Activated T-helper 1 cell treated with anti-CD3 and anti-CD28 coated beads, Interleukin-2, amount 50 U/mL, for 16 hours (primary cell): ENCODE measurements around the gene DNMT3A.

Experiments
- DNase-seq, 2 donors: peaks; one replicate each; pipeline ENCODE4 v3.0.0-alpha.2; 2020; ENCODE audit warnings: low read depth in 1 of 2, low spot score in 1 of 2

DNMT3A gene

GRCh38 chr2:25245141-25245540 lies 96.6 kb downstream of the DNMT3A start:
- DNase-seq = no peak

DNA sequence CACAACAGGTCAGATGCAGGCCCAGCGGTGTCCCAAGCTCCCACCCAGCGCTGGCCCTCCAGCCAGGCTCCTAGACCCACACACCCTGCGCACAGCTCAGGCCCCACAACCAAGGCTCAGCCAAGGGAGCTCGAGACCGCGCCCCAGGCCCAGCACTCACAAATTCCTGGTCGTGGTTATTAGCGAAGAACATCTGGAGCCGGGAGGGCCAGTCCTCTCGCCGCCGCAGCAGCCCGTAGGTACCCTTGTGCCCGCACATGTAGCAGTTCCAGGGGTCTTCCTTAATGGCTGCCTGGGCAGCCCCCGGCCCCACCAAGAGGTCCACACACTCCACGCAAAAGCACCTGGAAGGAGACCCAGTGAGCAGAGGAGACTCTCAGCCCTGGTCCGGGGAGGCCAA lies 97.7 kb downstream of the DNMT3A start:
- DNase-seq = no peak

GRCh38 chr2:25241452-25241851 lies 100.3 kb downstream of the DNMT3A start:
- no peak for DNase-seq

DNA sequence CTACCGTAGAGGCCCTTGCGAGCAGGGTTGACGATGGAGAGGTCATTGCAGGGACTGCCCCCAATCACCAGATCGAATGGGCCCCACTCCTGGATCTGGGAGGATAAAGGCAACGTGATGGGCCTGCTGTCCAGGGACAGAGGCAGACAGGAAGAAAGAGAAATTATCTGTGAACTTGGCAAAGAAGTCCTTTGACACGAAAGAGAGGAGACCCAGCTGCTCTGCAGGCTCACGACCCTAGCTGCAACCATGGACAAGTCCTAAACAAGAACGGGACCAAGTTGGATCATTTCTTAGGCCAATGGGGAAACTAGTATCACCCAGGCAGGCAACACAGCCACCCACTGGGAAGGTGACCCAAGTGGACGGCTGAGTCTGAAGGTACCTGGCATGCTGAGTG lies 101.1 kb downstream of the DNMT3A start:
- no peak for DNase-seq

DNA sequence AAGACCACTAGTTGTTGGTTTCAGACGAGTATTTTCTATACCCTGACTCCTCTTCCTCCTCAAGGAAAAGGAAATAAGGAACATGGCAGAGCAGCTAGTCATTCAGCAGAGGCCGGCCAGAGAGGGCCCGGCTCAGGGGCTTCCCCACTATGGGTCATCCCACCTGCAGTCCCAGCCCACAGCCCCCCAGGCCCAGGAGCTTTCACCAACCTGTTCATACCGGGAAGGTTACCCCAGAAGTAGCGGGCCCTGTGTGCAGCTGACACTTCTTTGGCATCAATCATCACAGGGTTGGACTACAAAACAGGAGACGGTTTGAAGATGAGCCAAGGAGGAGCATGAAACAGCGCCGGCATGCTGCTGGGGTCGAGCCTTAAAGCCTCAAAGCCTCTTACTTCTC lies 102.8 kb downstream of the DNMT3A start:
- no peak for DNase-seq

GRCh38 chr2:25237764-25238163 lies 104.0 kb downstream of the DNMT3A start:
- DNase-seq = no peak

DNA sequence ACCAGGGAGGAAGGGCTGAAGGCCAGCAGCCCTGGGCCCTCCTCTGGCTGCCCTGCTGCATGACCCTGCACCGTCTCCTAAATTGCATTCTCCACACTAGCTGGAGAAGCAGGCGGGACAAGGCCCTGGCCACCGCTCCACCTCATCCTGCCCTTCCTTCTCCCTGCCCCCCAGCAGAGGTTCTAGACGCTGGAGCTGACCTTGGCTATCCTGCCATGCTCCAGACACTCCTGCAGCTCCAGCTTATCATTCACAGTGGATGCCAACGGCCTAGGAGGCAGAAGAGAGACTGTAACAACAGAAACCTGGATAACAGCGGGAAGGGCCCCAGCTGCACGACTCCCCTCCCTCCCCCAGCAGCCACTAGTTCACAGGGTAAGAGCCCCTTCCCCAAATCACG lies 105.0 kb downstream of the DNMT3A start:
- no peak for DNase-seq

DNA sequence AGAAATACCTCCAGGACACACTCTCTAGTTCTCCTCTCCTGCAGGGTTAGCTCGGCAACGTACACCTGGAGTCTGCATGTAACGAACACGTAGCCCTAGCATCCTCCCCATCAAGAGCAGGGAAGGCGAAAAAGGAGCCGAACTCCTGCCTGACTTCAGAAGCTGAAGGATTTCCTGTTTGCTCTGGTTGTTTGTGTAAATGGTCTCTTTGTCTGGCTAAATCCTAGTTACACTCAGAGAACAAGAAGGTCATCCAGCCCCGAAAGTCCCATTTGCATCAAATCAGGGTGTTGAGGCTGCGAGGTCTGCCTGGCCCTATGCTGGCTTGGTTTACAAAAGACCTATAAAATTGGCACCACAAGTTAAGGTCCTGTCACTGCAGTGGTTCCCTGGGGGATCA lies 107.0 kb downstream of the DNMT3A start:
- no peak for DNase-seq

GRCh38 chr2:25233916-25234605 lies 107.7 kb downstream of the DNMT3A start:
- DNase-seq = no peak

DNA sequence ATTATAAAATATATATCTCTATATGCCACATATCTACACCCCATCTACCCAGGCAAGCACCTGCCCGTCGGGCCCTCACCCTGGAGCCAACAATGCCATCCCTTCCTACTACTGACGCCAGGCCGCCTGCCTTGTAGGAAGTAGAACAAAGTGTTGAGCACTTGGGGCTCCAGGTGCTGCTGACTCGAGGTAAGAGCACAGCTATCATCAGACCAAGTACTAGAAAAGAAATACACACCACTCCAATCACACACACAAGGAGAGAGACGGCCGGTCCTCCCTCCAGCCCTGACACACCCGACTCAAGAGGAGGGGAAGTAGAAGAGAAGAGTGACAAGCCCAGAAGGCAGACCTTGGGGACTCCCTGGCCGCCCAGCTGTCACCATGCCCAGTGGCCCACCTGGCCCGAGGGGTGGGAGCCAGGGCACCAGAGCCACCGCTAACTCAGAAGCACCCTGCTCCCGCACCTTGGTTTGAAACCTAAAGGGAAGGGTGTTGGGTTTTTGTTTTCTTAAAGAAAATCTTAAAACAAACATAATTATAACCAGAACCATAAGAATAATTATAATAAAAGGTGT lies 109.4 kb downstream of the DNMT3A start:
- DNase-seq = no peak

DNA sequence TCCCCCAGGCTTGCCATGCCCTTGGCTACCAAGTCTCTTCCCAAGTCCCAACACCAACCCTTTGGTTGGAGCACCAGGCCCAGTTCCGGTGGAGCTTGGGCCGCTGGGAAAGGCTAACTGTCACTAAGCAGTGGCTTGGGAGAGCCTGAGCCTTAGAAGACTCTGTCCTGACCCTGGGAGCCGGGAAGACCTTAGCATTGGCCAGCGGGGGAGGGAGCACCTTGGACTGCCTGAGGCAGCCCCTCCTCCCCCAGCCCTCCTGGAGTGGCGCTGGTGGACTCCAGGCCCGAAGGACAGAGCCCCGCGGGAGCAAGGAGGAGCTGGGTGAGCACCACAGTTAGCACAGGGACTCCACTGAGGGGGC lies 110.8 kb downstream of the DNMT3A start:
- no peak for DNase-seq

DNA sequence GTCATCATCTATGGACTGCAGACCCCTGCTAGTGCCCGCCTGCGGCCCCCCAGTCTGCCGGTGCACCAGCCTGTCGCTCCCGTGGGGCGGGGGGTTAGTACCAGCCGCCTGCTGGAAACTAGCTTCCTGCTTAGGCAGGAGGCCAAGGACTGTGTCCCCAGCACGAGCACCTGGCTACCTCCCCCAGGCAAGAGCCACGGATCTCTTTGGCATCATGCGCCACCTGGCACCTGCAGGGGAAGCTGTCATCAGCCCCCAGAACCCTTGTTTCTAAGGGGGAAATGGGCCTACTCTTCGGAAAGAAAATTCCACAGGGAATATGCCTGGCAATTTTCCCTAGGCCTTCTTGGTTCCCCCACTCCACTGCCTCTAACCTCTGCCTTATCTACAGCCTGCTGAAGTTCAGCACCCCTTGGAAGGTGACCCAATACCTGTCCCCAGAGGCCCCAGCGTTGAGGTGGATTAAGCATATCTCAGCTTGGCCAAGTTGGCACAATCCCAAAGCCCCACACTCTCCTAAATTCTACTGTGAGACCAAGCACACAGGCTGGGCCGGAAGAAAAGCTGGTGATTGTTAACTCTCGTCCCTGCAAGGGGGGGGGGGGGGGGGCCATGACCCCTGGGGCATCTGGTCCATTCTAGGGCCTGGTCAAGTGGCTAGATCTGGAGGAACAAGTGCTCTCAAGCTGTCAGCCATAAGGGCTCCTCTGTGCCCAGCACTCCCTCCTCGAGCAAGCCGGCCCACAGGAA lies 111.4 kb downstream of the DNMT3A start:
- no peak for DNase-seq

GRCh38 chr2:25229279-25230197 lies 112.2 kb downstream of the DNMT3A start:
- no peak for DNase-seq

- no peak for DNase-seq
Measured at GRCh38 chr2:25228848-25229278, 112.9 kb downstream of the DNMT3A start.

DNA sequence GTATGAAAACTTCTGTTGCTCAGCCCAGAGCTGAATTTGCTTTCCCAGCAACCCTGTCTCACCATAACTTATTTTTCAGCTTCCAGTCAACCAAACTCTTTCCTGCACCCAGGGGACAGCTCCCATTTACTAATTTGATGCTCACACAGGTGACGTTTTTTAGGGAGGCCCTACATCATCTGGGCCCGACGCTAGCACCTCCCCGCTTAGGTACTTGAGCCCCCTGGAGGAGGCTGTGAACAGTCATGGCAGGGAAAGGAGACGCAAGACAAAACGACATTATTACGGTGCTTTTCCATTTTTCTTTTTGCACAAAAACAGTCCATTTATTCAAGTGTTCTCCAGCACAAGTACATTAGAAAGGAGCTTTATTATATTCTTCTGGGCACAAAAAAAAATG lies 114.1 kb downstream of the DNMT3A start:
- no peak for DNase-seq

GRCh38 chr2:25226827-25227226 lies 114.9 kb downstream of the DNMT3A start:
- no peak for DNase-seq

DNA sequence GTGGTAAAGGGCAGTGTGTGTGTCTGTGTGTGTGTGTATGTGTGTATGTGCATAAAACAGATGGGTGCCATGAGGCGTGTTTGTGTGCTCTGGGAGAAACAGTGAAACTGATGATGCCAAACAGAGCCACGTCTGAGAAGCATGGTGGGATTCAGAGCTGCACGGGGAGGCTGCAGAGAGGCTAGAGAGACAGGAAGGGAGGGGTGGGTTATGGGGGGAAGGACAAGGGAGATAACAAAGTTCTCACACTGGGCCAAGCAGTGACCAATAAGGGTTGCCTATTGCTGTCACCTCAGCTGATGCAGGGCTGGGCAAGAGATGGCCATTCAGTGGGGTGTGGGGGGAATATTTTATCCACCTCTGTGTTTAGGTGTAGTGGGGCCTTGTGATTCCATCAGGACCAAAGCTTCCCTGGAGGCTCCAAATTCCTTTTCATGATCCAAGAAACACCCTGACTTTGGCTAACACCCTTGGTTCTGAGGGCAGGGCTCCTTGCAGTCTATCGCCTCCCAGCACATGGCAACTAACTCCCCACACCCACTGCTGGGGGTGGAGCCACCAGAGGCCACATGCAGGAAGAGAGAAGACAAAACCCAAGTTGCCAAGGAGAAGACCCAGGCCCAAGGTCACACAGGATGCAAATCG lies 119.1 kb downstream of the DNMT3A start:
- no peak for DNase-seq

- no peak for DNase-seq
Measured at GRCh38 chr2:25221579-25221978, 120.1 kb downstream of the DNMT3A start.

DNA sequence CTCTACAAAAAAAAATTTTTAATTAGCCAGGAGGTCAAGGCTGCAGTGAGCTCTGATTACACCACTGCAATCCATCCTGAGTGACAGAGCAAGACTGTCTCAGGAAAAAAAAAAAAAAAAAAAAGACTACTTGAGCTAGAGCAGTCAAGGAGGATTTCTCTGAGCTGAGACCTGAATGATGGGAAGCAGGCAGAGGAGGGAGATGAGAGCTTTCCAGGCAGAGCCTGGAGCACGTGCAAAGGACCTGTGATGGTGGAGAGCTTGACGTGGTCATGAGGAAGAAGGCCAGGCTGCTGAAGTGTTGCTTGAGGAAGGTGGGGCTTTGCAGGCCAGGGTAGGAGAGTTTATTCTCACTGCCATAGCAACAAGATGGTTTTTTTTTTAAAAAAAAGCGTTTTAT lies 121.4 kb downstream of the DNMT3A start:
- no peak for DNase-seq

DNA sequence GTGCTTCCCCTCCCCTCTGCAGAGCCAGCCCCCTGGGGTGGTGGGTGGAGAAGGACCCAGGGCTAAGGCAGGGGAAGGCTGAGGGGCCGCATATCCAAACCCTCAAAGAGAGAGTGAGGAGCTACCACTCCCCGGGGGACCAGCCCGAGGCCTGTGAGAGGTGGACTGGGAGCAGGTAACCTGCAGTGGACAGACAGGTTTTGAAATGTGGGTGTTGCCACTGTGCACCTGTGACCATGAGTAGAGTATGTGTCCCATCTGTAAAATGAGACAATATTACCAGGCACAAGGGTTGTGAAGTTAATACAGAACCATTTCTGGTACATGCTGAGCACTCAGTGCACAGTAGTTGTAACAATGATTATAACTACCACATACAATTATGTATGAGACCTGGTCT lies 122.1 kb downstream of the DNMT3A start:
- DNase-seq = no peak

DNA sequence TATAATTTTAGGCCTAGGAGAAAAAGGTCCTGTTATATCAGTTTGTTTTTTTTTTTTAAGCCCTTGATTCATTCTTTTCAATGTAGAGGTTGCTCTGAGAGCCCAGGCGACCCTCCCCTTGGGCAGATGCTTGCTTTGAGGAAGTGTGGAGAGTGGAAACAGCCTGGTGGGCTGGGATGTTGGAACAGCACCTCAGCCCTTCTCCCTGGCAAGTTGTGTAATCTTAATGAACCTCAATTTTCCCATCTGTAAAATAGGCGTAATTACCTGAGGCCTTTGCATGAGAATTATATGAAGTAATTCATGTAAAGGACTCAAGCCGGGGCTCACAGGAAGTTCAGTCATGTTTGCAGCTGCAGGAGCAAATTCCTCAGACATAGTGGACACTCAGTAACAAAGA lies 123.6 kb downstream of the DNMT3A start:
- no peak for DNase-seq
